ENCODE data around the gene PLA2G6. TPM values are rescaled to one million over a fixed set of nuclear protein-coding genes. Genes with fewer than 3 reads are reported as not detected.

PLA2G6 gene
- total RNA-seq, 1 donor: 10.8 TPM

DNA sequence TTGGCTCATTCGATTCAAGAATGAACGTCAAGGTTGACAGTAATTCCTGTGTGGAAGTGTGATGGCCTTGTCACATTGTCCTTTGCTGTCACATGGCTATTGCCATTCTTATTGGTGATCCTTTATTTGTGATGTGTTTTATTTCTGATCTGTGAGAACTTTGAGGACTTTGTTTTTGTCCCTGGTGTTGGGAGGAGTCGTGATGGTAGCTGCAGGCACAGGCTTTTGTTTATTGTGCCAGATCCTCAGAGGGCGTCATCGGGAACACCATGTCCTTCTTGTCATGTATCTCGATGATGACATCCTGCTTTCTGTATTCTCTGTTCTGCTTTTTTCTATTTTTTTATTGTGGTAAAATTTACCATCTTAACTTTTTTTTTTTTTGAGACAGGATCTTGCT is 118.8 kb downstream of the PLA2G6 start:
- H3K4me3 ChIP-seq (ENCODE audit: low read depth, low read length): no peak overlapping the region
- TF ChIP-seq, protein P1, sequence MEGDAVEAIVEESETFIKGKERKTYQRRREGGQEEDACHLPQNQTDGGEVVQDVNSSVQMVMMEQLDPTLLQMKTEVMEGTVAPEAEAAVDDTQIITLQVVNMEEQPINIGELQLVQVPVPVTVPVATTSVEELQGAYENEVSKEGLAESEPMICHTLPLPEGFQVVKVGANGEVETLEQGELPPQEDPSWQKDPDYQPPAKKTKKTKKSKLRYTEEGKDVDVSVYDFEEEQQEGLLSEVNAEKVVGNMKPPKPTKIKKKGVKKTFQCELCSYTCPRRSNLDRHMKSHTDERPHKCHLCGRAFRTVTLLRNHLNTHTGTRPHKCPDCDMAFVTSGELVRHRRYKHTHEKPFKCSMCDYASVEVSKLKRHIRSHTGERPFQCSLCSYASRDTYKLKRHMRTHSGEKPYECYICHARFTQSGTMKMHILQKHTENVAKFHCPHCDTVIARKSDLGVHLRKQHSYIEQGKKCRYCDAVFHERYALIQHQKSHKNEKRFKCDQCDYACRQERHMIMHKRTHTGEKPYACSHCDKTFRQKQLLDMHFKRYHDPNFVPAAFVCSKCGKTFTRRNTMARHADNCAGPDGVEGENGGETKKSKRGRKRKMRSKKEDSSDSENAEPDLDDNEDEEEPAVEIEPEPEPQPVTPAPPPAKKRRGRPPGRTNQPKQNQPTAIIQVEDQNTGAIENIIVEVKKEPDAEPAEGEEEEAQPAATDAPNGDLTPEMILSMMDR (IDR thresholded peaks at IDR 0.05; ENCODE audit: insufficient read depth, low read depth, low read length): no peak
- no peak for DNase-seq (ENCODE audit: low read depth)

Small RNA genes lying within 50 kb of the gene (small RNA-seq; reads per million reads assigned to genes)
- not detected for gene RN7SL704P

Other genes starting within 250 kb of the PLA2G6 start
- 0.32 TPM in 1 of 2 replicates, not detected in the other for gene C22orf23, start 228.2 kb downstream of the PLA2G6 start, total RNA-seq
- gene POLR2F, start 228.1 kb downstream of the PLA2G6 start, total RNA-seq: 28.9 and 34.5 TPM in 2 replicates
- not detected in 2 replicates for gene SOX10, start 197.3 kb downstream of the PLA2G6 start, total RNA-seq
- gene PICK1, start 124.4 kb downstream of the PLA2G6 start, total RNA-seq: 14.2 TPM in 2 replicates
- under 0.01 TPM in 1 of 2 replicates, not detected in the other for gene SLC16A8, start 97.6 kb downstream of the PLA2G6 start, total RNA-seq
- gene BAIAP2L2, start 71.1 kb downstream of the PLA2G6 start, total RNA-seq: 2.3 and 3.0 TPM in 2 replicates
- gene MAFF, start 20.2 kb upstream of the PLA2G6 start, total RNA-seq: 17.1 and 19.4 TPM in 2 replicates
- gene TMEM184B, start 91.2 kb upstream of the PLA2G6 start, total RNA-seq: 44.9 and 65.1 TPM in 2 replicates
- 145 and 161 TPM in 2 replicates for gene CSNK1E, start 135.6 kb upstream of the PLA2G6 start, total RNA-seq

Data from fibroblast of villous mesenchyme (primary cell).